Caki2 (cell line): ENCODE data around the gene SYNE2. TPM values are rescaled to one million over a fixed set of nuclear protein-coding genes. Genes with fewer than 3 reads are reported as not detected.
"Not testable (repeated sequence)": the region's sequence is repeated elsewhere in the genome, so short reads cannot be mapped to it uniquely, and the experiment has no call there.

Experiments
- DNase-seq: peaks from one replicate; pipeline ENCODE4 v3.0.0-alpha.2; 2015; ENCODE audit warnings: low read depth
- in situ Hi-C: cut with HindIII; loops from 2 replicates; pipeline ENCODE4 v1.10.0; 2016; ENCODE audit warnings: low sequenced_read_pairs, low pct_unique_long_range_greater_than_20kb, mixed read lengths
- total RNA-seq: library from RNA; depleted of rRNA; stranded (reverse); fragments of >200 nt; shearing (Covaris generic); gene quantifications from 2 replicates; pipeline ENCODE4 v1.2.3, GENCODE V29; 2014; ENCODE audit warnings: low replicate concordance

Gene SYNE2
- total RNA-seq, 1 experiment from 2014 or later: 13.7 TPM

GRCh38 chr14:63867933-63868921 lies 15.4 kb downstream of the SYNE2 start:
- in situ Hi-C loops: no loop called here
- DNase-seq: no peak

GRCh38 chr14:63869940-63870752 lies 17.3 kb downstream of the SYNE2 start:
- DNase-seq, in situ Hi-C loops: not testable (repeated sequence)

GRCh38 chr14:63870753-63871037 lies 17.9 kb downstream of the SYNE2 start:
- DNase-seq, in situ Hi-C loops: not testable (repeated sequence)

- no peak for DNase-seq
- in situ Hi-C loops: no loop called here
Observed at GRCh38 chr14:63874223-63874622, 21.4 kb downstream of the SYNE2 start.

- in situ Hi-C loops: no loop called here
- peak; percentile 89 for DNase-seq
Observed at GRCh38 chr14:63875311-63875710, 22.5 kb downstream of the SYNE2 start.

- in situ Hi-C loops: no loop called here
- DNase-seq: no peak
Observed at GRCh38 chr14:63877550-63877939, 24.7 kb downstream of the SYNE2 start.

GRCh38 chr14:63878052-63878451 lies 25.2 kb downstream of the SYNE2 start:
- in situ Hi-C loops: no loop called here

GRCh38 chr14:63878792-63879191 lies 26.0 kb downstream of the SYNE2 start:
- in situ Hi-C loops: no loop called here
- DNase-seq: no peak

More at GRCh38 chr14:63878052-63878451, 25.2 kb downstream of the SYNE2 start:
- no peak for DNase-seq

- in situ Hi-C loops: no loop called here
Observed at GRCh38 chr14:63881926-63882325, 29.1 kb downstream of the SYNE2 start.

GRCh38 chr14:63887899-63888298 lies 35.1 kb downstream of the SYNE2 start:
- in situ Hi-C loops: no loop called here
- DNase-seq: no peak

More at GRCh38 chr14:63881926-63882325, 29.1 kb downstream of the SYNE2 start:
- DNase-seq: no peak

GRCh38 chr14:63890553-63890952 lies 37.7 kb downstream of the SYNE2 start:
- in situ Hi-C loops: no loop called here
- peak; percentile 33 for DNase-seq

- no peak for DNase-seq
- in situ Hi-C loops: no loop called here
Observed at GRCh38 chr14:63891148-63891975, 38.6 kb downstream of the SYNE2 start.

GRCh38 chr14:63892265-63892664 lies 39.5 kb downstream of the SYNE2 start:
- in situ Hi-C loops: no loop called here
- DNase-seq: no peak

GRCh38 chr14:63893701-63894458 lies 41.1 kb downstream of the SYNE2 start:
- in situ Hi-C loops: no loop called here

GRCh38 chr14:63895510-63895909 lies 42.7 kb downstream of the SYNE2 start:
- in situ Hi-C loops: no loop called here
- no peak for DNase-seq

More at GRCh38 chr14:63893701-63894458, 41.1 kb downstream of the SYNE2 start:
- peak; percentile 90 for DNase-seq

- in situ Hi-C loops: no loop called here
- peak; percentile 91 for DNase-seq
Observed at GRCh38 chr14:63896278-63896720, 43.5 kb downstream of the SYNE2 start.

- in situ Hi-C loops: no loop called here
- no peak for DNase-seq
Observed at GRCh38 chr14:63897721-63898163, 44.9 kb downstream of the SYNE2 start.
